ENCODE results near the gene TMEM263. TPM values are rescaled to one million over a fixed set of nuclear protein-coding genes. Genes with fewer than 3 reads are reported as not detected.

Gene TMEM263
- total and polyA plus RNA-seq, 9 of the 15 experiments (the other 6 are each of a cell fraction or from before 2014, with no cell fraction given) = 12.6 to 36.7 (median 24.4) TPM

DNA sequence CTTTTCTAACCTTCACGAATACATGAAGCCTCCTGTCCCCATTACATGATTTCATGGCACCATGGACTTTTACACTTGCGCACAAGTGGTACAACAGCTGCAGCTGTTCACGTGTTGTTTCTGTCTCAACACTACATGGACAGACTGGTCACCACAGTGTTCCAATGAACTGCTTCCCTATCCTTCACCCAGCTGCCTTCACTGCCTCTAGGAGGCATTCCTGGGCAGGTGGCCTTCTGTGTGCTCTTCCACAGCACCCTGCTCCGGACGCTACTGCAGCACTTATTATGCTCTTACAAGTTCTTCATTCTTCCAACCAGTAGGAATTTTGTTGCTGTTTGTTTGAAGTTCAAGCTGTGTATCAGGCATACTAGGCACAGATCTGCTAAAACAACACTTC is 29.8 kb downstream of the TMEM263 start (continued):
- TF ChIP-seq, protein P1, sequence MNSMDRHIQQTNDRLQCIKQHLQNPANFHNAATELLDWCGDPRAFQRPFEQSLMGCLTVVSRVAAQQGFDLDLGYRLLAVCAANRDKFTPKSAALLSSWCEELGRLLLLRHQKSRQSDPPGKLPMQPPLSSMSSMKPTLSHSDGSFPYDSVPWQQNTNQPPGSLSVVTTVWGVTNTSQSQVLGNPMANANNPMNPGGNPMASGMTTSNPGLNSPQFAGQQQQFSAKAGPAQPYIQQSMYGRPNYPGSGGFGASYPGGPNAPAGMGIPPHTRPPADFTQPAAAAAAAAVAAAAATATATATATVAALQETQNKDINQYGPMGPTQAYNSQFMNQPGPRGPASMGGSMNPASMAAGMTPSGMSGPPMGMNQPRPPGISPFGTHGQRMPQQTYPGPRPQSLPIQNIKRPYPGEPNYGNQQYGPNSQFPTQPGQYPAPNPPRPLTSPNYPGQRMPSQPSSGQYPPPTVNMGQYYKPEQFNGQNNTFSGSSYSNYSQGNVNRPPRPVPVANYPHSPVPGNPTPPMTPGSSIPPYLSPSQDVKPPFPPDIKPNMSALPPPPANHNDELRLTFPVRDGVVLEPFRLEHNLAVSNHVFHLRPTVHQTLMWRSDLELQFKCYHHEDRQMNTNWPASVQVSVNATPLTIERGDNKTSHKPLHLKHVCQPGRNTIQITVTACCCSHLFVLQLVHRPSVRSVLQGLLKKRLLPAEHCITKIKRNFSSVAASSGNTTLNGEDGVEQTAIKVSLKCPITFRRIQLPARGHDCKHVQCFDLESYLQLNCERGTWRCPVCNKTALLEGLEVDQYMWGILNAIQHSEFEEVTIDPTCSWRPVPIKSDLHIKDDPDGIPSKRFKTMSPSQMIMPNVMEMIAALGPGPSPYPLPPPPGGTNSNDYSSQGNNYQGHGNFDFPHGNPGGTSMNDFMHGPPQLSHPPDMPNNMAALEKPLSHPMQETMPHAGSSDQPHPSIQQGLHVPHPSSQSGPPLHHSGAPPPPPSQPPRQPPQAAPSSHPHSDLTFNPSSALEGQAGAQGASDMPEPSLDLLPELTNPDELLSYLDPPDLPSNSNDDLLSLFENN (IDR thresholded peaks at IDR 0.05; ENCODE audit: low read depth in 2 of 2, low read length in 2 of 2) = no peak
- TF ChIP-seq LCOR (CRISPR knock-in tag; IDR thresholded peaks at IDR 0.05) (no peak), MCM7 (IDR thresholded peaks at IDR 0.05) (no peak), ZC3H4 (CRISPR knock-in tag; IDR thresholded peaks at IDR 0.05; ENCODE audit: borderline replicate concordance) (no peak), RAD21 (CRISPR knock-in tag; conservative IDR thresholded peaks at IDR 0.05 in 1 of 2, IDR thresholded peaks at IDR 0.05 in 1 of 2) (peak in 1 of 2 experiments; percentile 23; a peak in 1 of 4 replicates), MAFF (IDR thresholded peaks at IDR 0.05; ENCODE audit: low read length) (no peak), LEF1 (IDR thresholded peaks at IDR 0.05) (no peak), C11orf30 (IDR thresholded peaks at IDR 0.05; ENCODE audit: low read depth) (no peak), ATF7 (IDR thresholded peaks at IDR 0.05) (no peak), KLF6 (CRISPR knock-in tag; IDR thresholded peaks at IDR 0.05; ENCODE audit: borderline replicate concordance) (no peak), SIN3A (IDR thresholded peaks at IDR 0.05; ENCODE audit: borderline replicate concordance in 2 of 2, control insufficient read depth in 1 of 2, low read depth in 2 of 2, low read length in 2 of 2) (no peak), KAT8 (IDR thresholded peaks at IDR 0.05; ENCODE audit: low read depth) (no peak), CBFB (CRISPR knock-in tag; IDR thresholded peaks at IDR 0.05) (no peak)
- TF ChIP-seq, protein P2, sequence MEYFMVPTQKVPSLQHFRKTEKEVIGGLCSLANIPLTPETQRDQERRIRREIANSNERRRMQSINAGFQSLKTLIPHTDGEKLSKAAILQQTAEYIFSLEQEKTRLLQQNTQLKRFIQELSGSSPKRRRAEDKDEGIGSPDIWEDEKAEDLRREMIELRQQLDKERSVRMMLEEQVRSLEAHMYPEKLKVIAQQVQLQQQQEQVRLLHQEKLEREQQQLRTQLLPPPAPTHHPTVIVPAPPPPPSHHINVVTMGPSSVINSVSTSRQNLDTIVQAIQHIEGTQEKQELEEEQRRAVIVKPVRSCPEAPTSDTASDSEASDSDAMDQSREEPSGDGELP (CRISPR knock-in tag; IDR thresholded peaks at IDR 0.05; ENCODE audit: borderline replicate concordance) = peak; percentile 40; the same call in 1 of the 2 replicates
- TF ChIP-seq, protein P3, sequence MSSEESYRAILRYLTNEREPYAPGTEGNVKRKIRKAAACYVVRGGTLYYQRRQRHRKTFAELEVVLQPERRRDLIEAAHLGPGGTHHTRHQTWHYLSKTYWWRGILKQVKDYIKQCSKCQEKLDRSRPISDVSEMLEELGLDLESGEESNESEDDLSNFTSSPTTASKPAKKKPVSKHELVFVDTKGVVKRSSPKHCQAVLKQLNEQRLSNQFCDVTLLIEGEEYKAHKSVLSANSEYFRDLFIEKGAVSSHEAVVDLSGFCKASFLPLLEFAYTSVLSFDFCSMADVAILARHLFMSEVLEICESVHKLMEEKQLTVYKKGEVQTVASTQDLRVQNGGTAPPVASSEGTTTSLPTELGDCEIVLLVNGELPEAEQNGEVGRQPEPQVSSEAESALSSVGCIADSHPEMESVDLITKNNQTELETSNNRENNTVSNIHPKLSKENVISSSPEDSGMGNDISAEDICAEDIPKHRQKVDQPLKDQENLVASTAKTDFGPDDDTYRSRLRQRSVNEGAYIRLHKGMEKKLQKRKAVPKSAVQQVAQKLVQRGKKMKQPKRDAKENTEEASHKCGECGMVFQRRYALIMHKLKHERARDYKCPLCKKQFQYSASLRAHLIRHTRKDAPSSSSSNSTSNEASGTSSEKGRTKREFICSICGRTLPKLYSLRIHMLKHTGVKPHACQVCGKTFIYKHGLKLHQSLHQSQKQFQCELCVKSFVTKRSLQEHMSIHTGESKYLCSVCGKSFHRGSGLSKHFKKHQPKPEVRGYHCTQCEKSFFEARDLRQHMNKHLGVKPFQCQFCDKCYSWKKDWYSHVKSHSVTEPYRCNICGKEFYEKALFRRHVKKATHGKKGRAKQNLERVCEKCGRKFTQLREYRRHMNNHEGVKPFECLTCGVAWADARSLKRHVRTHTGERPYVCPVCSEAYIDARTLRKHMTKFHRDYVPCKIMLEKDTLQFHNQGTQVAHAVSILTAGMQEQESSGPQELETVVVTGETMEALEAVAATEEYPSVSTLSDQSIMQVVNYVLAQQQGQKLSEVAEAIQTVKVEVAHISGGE (CRISPR knock-in tag; IDR thresholded peaks at IDR 0.05) = no peak
- TF ChIP-seq, protein P4, sequence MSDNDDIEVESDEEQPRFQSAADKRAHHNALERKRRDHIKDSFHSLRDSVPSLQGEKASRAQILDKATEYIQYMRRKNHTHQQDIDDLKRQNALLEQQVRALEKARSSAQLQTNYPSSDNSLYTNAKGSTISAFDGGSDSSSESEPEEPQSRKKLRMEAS (CRISPR knock-in tag; IDR thresholded peaks at IDR 0.05) = peak; percentile 63
- TF ChIP-seq, protein P5, sequence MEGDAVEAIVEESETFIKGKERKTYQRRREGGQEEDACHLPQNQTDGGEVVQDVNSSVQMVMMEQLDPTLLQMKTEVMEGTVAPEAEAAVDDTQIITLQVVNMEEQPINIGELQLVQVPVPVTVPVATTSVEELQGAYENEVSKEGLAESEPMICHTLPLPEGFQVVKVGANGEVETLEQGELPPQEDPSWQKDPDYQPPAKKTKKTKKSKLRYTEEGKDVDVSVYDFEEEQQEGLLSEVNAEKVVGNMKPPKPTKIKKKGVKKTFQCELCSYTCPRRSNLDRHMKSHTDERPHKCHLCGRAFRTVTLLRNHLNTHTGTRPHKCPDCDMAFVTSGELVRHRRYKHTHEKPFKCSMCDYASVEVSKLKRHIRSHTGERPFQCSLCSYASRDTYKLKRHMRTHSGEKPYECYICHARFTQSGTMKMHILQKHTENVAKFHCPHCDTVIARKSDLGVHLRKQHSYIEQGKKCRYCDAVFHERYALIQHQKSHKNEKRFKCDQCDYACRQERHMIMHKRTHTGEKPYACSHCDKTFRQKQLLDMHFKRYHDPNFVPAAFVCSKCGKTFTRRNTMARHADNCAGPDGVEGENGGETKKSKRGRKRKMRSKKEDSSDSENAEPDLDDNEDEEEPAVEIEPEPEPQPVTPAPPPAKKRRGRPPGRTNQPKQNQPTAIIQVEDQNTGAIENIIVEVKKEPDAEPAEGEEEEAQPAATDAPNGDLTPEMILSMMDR (IDR thresholded peaks at IDR 0.05 in 2 of 3, conservative IDR thresholded peaks at IDR 0.05 in 1 of 3; ENCODE audit: insufficient read depth in 2 of 3, low read depth in 1 of 3, low read length in 3 of 3) = peak in 1 of 3 experiments; percentile 33; a peak in 2 of 6 replicates
